DOHH2 (cell line): ENCODE results near the gene SCN3B.

ENCODE experiments used
- H3F3A ChIP-seq: fragments of 200-600 bp; sonication (generic), shearing (Covaris generic); 2 replicates; pipeline ENCODE4 v1.6.0; 2016; ENCODE audit warnings: antibody characterized with exemption, mild to moderate bottlenecking; ENCODE audit not compliant: control insufficient read depth, insufficient read depth
- H3K27ac ChIP-seq: fragments of 200-600 bp; sonication (generic); 2 replicates; pipeline ENCODE4 v1.5.1; 2014; ENCODE audit warnings: low read depth, mild to moderate bottlenecking, low read length, moderate library complexity
- H3K27me3 ChIP-seq: fragments of 200-600 bp; sonication (generic); 2 replicates; pipeline ENCODE4 v1.6.1; 2014; ENCODE audit warnings: mild to moderate bottlenecking, low read length, mixed read lengths; ENCODE audit not compliant: control insufficient read depth
- H3K36me3 ChIP-seq: fragments of 200-600 bp; sonication (generic); 2 replicates; pipeline ENCODE4 v1.6.1; 2014; ENCODE audit warnings: mild to moderate bottlenecking, low read length, moderate library complexity, mixed read lengths; ENCODE audit not compliant: control insufficient read depth
- H3K4me1 ChIP-seq: fragments of 200-600 bp; sonication (generic); 2 replicates; pipeline ENCODE4 v1.6.1; 2014; ENCODE audit warnings: mild to moderate bottlenecking, low read length, mixed read lengths; ENCODE audit not compliant: control insufficient read depth
- H3K4me2 ChIP-seq: fragments of 200-600 bp; sonication (generic); 2 replicates; pipeline ENCODE4 v1.6.0; 2014; ENCODE audit warnings: mild to moderate bottlenecking, low read length, moderate library complexity
- H3K4me3 ChIP-seq: fragments of 200-600 bp; sonication (generic); 2 replicates; pipeline ENCODE4 v1.5.1; 2014; ENCODE audit warnings: mild to moderate bottlenecking, low read length, mixed read lengths
- H3K79me2 ChIP-seq: fragments of 200-600 bp; sonication (generic); 2 replicates; pipeline ENCODE4 v1.6.1; 2014; ENCODE audit warnings: mild to moderate bottlenecking, low read length, mixed read lengths; ENCODE audit not compliant: control insufficient read depth
- H3K9me2 ChIP-seq: fragments of 200-600 bp; sonication (generic); replicated peaks from 2 replicates; pipeline ENCODE4 v1.6.1; 2014; ENCODE audit warnings: mild to moderate bottlenecking, low read length, mixed read lengths; ENCODE audit not compliant: control insufficient read depth
- H3K9me3 ChIP-seq: fragments of 200-600 bp; sonication (generic); 2 replicates; pipeline ENCODE4 v1.6.1; 2014; ENCODE audit warnings: antibody characterized with exemption, low read length, mixed read lengths; ENCODE audit not compliant: control insufficient read depth, insufficient read depth
- H4K20me1 ChIP-seq: fragments of 200-600 bp; sonication (generic); 2 replicates; pipeline ENCODE4 v1.6.0; 2014; ENCODE audit warnings: low read depth, mild to moderate bottlenecking, antibody characterized with exemption, low read length, moderate library complexity; ENCODE audit not compliant: control insufficient read depth, insufficient read depth
- EZH2phosphoT487 ChIP-seq: fragments of 200-600 bp; sonication (generic); IDR thresholded peaks from 2 replicates; pipeline ENCODE4 v1.6.1; 2017; ENCODE audit warnings: borderline replicate concordance, mild to moderate bottlenecking, antibody characterized with exemption, low read length, moderate library complexity, mixed read lengths
- TF ChIP-seq, protein P1 (sequence below): fragments of 200-600 bp; sonication (generic); IDR thresholded peaks from one replicate; pipeline ENCODE4 v1.5.1; 2014; ENCODE audit warnings: antibody characterized with exemption, mild to moderate bottlenecking, low read depth, low read length; ENCODE audit not compliant: poor library complexity, severe bottlenecking

Gene SCN3B

DNA sequence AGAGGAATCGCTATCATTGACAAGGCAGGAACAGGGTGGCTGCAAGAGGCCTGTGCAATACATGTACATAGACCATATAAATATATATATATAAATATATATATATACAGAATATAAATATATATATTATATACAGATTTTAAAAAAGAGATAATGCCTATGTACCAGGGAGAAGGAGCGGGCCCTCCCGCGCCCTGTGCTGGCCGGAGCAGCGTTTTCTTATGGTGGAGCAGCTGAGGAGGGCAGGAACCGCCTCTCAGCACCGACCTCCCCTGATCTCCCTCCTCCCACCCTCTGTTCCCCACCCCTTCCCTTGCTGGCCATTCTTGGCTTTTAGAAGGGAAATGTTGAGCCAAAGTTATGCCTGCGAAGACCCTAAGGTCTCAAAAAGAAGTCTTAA lies 31.8 kb downstream of the SCN3B start:
- TF ChIP-seq, protein P1, sequence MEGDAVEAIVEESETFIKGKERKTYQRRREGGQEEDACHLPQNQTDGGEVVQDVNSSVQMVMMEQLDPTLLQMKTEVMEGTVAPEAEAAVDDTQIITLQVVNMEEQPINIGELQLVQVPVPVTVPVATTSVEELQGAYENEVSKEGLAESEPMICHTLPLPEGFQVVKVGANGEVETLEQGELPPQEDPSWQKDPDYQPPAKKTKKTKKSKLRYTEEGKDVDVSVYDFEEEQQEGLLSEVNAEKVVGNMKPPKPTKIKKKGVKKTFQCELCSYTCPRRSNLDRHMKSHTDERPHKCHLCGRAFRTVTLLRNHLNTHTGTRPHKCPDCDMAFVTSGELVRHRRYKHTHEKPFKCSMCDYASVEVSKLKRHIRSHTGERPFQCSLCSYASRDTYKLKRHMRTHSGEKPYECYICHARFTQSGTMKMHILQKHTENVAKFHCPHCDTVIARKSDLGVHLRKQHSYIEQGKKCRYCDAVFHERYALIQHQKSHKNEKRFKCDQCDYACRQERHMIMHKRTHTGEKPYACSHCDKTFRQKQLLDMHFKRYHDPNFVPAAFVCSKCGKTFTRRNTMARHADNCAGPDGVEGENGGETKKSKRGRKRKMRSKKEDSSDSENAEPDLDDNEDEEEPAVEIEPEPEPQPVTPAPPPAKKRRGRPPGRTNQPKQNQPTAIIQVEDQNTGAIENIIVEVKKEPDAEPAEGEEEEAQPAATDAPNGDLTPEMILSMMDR: no peak
- TF ChIP-seq EZH2phosphoT487: no peak
- Histone ChIP-seq H3K79me2 (no peaks in the 10 kb centered on the region), H3K9me3 (no peaks in the 10 kb centered on the region), H3K27ac (no peak overlapping the region), H3F3A (no peaks in the 10 kb centered on the region), H3K4me3 (no peak overlapping the region), H4K20me1 (no peaks in the 10 kb centered on the region), H3K36me3 (no peaks in the 10 kb centered on the region), H3K27me3 (no peaks in the 10 kb centered on the region), H3K9me2 (no peaks in the 10 kb centered on the region), H3K4me2 (no peak overlapping the region), H3K4me1 (no peaks in the 10 kb centered on the region)

DNA sequence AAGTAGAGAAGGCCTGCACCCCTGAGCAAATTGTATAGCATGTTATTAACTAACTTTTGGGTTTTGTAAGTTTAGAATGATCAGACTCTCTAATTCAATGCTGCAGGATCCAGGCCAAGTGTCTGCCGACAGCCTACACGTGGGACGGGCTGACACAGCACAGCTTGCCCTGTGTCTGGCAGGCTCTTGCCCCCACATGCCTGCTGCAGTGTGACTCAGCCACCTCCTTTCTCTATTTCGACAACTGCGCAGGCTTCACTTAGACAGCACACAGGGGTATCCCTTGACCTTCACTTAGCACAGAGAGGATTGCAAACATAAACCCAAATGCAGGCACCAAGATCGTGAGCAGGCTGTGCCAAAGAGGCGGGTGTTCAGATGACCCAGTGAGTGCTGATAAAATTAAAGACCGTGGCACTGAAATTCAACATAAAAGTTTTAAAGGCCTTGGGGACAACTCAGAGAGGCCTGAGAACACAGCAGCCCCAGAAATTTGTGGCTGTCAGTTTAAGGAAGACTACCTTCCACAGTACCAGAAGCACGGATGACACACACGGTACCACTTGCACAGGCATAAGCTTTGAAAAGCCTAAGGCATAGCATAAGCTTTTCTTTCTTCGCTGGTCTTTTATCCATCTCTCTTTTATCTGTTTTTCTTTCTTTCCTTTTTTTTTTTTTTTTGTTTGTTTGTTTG lies 37.8 kb downstream of the SCN3B start:
- Histone ChIP-seq H3K79me2 (no peaks in the 10 kb centered on the region), H3K4me2 (no peak overlapping the region), H3K4me1 (no peaks in the 10 kb centered on the region), H3K27ac (no peak overlapping the region), H3K9me3 (no peaks in the 10 kb centered on the region), H3K4me3 (no peak overlapping the region), H3K27me3 (no peaks in the 10 kb centered on the region), H3K9me2 (no peaks in the 10 kb centered on the region), H3F3A (no peaks in the 10 kb centered on the region), H3K36me3 (no peaks in the 10 kb centered on the region), H4K20me1 (no peaks in the 10 kb centered on the region)
- TF ChIP-seq, protein P1: no peak
- no peak for TF ChIP-seq EZH2phosphoT487

DNA sequence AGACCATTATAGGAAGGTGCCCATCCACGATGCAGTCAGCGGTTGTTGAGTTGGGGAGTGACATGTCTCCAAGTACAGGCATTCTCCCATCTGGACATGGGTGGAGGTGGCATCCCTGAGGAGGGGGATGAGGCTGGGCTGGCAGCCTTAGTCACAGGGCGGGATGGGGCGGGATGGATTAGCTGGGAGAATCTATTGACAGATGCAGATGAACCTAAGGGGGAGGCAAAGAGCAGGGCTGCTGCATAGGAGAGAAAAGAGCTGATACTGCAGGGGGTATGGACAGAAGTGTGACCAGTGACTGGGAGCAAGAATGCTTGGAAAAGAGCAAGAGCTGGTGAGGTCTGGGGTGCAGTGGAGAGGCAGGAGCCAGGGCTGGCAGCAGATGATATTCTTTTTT lies 42.7 kb downstream of the SCN3B start:
- no peaks in the 10 kb centered on the region for H3K4me1 ChIP-seq
- no peaks in the 10 kb centered on the region for H3K9me3 ChIP-seq
- no peaks in the 10 kb centered on the region for H3K36me3 ChIP-seq
- H3K79me2 ChIP-seq: no peaks in the 10 kb centered on the region
- no peaks in the 10 kb centered on the region for H3F3A ChIP-seq
- no peak overlapping the region for H3K4me3 ChIP-seq
- no peaks in the 10 kb centered on the region for H3K27me3 ChIP-seq
- H3K9me2 ChIP-seq: no peaks in the 10 kb centered on the region
- no peak overlapping the region for H3K4me2 ChIP-seq
- TF ChIP-seq EZH2phosphoT487: no peak
- TF ChIP-seq, protein P1: no peak
- no peak overlapping the region for H3K27ac ChIP-seq
- no peaks in the 10 kb centered on the region for H4K20me1 ChIP-seq
